Upper lobe of left lung (tissue), 4 donors: Measurements from ENCODE around the gene KAT7.

Experiments used
- POLR2A ChIP-seq, 4 donors: fragments of 450-650 bp; IDR thresholded peaks; one replicate each; pipeline ENCODE4 v1.5.1; 2016 to 2017; ENCODE audit warnings: antibody characterized with exemption in 4 of 4, mild to moderate bottlenecking in 2 of 4
- POLR2AphosphoS5 ChIP-seq, 2 donors: sonication (generic); formaldehyde crosslinking; IDR thresholded peaks; one replicate each; pipeline ENCODE4 v1.5.1; 2017; ENCODE audit warnings: antibody characterized with exemption in 2 of 2
- TF ChIP-seq, protein P1 (sequence below), 6 experiments: fragments of 450-650 bp in 4 of 6; fragments of 200-600 bp in 2 of 6; sonication (generic) in 2 of 6; IDR thresholded peaks; one replicate each; pipeline ENCODE4 v1.5.1; 2016 to 2019; ENCODE audit warnings: antibody characterized with exemption in 6 of 6

DNA sequence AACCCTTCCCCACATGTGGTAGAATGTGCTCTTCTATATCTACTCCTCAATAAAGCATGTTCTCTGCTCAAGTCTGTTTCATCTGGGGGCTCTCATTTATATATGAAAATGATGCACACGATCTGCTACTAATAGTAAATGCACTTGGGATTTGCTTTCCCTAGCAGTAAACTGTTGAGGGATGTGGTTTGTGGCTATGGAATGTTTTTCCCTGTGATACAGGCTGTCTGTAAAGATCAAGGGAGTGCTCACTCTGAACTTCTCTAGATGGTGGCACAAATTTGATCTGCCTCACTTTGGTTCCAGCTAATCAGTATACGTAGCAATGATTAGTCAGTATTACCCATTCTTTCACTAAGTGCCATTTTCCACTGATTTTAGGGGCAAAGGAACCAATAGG is 40.5 kb downstream of the KAT7 start:
- TF ChIP-seq, protein P1, sequence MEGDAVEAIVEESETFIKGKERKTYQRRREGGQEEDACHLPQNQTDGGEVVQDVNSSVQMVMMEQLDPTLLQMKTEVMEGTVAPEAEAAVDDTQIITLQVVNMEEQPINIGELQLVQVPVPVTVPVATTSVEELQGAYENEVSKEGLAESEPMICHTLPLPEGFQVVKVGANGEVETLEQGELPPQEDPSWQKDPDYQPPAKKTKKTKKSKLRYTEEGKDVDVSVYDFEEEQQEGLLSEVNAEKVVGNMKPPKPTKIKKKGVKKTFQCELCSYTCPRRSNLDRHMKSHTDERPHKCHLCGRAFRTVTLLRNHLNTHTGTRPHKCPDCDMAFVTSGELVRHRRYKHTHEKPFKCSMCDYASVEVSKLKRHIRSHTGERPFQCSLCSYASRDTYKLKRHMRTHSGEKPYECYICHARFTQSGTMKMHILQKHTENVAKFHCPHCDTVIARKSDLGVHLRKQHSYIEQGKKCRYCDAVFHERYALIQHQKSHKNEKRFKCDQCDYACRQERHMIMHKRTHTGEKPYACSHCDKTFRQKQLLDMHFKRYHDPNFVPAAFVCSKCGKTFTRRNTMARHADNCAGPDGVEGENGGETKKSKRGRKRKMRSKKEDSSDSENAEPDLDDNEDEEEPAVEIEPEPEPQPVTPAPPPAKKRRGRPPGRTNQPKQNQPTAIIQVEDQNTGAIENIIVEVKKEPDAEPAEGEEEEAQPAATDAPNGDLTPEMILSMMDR (IDR thresholded peaks at IDR 0.05): no peak
- TF ChIP-seq POLR2AphosphoS5 (IDR thresholded peaks at IDR 0.05) (no peak), POLR2A (IDR thresholded peaks at IDR 0.05) (no peak)
